NCI-H187 treated with DMSO at 0.1 percent for 48 hours (cell line): ENCODE measurements around the gene CLMP.

ENCODE experiments used
- DNase-seq: peaks from one replicate; lab custom pipeline; 2025; lab: John Stamatoyannopoulos, UW

CLMP gene

DNA sequence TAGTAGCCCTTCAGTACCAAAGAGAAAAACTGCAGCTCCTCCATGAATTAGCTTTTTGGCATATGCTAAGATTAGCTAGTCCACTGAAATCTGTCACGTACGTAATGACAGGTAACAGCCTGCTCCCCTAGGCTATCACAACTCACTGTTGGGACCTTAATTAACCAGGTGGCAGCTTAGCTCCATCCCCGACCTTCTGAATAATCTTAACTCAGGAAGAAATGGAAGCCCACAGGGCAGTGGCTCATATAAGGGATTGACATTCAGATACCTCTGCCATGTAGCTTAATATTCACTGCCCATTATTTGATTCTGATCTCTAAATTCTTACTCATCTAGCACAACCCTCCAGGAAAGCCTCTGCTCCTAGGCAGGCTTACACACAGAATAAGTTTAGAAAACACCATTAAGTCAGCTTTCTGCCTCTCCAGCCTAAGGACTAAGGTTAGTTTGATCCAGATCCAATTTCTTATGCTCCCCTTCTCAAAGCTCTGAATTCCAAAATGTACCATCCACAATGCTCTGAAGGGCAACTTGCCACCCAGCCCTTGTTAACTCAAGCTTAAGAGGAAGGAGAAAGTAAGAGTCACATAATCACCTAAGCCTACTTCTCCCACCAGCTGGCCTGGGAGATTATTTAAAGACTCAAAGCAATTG lies 138.1 kb downstream of the CLMP start:
- DNase-seq: no peak

DNA sequence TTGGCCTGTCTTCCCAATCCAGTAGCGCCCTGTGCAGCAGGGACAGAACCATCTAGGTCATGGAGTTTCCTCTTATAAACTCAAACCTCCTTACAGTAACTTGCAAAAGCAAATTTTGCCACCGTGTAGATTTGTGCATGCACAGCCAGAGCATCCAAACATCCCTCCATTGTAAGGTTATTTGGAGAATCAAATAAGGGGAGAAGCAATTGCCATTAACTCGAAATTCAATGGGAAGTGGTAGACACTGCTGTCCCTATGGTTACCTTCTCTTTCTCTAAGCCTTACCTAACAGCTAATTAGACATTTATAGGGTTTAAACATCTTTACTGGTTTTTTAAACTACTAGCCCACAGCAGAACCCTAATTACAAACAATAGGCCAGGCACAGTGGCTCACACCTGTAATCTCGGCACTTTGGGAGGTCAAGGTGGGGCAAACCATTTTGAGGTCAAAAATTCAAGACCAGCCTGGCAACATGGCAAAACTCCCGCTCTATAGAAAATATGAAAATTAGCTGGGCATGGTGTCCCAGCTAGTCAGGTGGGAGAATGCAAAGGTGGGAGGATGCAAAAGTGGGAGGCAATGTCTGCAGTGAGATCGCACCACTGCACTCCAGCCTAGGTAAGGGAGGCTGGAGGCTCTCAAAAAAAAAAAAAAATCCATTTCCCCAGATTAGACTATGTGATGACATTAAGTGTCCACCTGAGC lies 139.7 kb downstream of the CLMP start:
- no peak for DNase-seq

DNA sequence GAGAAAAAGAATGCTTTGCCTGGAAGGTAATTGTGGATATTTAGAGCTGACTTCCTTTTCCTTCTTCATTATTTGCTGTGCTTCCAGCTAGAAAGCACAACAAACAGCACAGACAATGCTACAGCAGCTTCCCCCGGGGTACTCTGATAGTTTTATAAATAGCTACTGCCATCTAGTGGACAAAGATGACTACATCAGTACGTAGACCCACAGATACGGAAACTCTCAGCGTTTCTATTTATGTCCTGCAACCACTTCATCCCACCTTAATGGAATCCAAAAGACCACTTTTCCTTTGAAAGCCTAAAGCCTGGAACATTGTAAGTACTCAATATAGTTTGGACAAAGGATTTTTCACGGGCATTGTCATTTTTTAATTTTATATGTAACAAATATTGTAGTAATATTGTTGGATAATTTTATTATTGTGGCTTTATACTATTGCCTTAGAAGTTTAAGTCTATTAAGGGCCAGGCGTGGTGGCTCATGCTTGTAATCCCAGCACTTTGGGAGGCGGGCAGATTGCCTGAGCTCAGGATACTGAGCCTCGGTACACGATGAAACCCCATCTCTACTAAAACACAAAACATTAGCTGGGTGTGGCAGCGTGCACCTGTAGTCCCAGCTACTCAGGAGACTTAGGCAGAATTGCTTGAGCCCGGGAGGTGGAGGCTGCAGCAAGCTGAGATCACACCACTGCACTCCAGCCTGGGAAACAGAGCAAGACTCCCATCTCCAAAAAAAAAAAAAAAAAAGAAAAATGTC lies 140.6 kb downstream of the CLMP start:
- DNase-seq: peak; percentile 39

DNA sequence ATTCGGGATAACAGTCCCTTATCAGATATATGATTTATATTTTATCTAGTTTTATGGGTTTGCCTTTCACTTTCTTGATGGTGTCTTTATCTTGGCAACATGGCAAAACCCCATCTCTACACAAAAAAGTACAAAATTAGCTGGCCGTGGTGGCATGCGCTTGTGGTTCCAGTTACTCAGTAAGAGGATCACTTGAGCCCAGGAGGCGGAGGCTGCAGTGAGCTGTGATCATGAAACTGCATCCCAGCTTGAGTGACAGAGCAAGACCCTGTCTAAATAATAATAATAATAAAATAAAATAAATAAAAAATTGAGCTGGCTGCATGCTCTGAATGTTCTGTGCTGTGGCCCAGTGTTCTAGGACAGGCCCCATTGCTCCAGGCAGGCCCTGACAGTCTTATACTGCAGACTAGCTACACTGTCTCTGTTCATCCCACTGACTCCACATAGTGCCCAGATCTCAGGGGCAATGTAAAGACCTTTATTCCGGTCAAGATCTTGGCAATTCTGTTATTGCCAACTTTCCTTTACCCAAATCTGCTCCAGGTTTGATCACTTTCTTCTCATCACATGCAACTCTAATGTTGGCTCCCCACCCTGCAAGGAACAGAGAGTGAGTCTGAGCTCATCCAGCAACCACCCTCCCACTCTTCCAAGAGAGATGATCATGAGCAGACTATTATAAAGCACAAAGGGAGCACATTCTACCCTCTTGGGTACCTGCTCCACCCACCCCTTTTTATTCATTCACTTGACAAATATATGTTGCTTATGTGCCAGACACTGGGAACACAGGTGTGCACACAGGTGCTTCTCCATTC lies 141.9 kb downstream of the CLMP start:
- DNase-seq: no peak

DNA sequence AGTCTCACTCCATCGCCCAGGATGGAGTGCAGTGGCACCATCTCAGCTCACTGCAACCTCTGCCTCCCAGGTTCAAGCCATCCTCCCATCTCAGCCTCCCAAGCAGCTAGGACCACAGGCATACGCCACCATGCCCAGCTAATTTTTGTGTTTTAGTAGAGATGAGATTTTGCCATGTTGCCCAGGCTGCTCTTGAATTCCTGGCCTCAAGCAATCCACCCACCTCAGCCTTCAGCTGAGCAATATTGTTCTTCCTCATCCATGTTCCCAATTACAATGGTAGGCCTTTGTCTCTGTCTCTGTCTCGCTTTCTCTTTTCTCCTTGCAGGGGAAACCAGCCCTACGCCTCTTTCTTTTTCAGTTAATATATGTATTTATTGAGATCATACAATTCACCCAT lies 143.4 kb downstream of the CLMP start:
- DNase-seq: no peak

DNA sequence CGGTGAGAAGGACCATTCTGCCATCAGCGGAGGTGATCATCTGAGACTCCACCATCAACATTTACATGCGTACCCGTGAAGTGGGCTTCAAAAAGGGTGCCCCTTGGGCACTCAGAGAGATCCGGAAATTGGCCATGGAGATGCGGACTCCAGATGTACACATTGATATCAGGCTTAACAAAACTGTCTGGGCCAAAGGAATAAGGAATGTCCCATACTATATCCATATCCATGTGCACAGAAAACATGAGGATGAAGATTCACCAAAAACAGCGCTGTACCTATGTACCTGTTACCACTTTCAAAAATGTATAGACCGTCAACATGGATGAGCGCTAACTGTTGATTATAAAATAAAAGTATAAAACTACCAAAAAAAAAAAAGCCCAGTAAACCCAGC lies 143.9 kb downstream of the CLMP start:
- no peak for DNase-seq

DNA sequence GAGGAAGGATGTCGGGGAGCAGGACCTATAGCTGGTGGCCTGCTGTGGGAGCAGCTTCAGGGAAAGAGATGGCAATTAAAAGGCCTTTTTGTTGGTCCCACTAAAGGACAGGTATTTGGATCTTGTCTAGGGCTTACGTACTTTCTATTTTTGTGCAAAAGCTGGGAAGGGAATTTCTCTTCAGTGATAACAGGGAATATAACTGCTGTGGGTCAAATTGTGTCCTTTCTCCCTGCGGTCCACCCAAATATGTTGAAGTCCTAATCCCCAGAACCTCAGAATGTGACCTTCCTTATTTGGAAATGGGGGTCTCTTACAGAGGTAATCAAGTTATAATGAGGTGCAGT lies 147.1 kb downstream of the CLMP start:
- DNase-seq: no peak

DNA sequence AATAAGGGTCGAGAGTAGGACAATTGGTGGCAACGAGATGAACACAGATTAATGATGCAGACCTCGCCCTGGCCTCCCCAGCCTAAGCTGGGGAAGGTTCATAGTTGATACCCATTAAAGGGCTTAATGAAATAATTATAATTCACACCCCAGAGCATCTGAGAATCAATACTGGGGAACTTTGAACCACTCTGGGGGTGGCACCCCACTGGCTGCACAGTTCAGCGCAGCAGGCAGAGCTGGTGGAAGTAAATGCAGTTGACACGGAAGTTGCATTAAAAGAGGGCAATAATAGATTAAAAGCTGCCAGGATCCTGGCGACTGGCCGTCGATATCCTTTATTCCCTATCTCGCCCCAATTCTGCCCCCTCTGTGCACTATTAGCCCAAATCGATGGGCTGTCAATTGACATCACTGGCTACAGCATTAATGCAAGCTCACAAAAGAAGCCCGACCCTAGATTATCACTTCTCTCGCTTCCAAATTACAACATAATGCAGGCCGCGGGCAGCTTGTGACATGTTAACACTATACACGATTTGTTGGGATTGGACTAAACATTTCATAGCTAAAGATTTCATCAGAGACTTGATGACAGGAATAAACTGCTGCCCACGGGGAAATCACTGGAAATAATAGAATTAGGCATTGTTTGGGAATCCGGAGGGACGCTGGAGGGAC lies 147.6 kb downstream of the CLMP start:
- DNase-seq: no peak

DNA sequence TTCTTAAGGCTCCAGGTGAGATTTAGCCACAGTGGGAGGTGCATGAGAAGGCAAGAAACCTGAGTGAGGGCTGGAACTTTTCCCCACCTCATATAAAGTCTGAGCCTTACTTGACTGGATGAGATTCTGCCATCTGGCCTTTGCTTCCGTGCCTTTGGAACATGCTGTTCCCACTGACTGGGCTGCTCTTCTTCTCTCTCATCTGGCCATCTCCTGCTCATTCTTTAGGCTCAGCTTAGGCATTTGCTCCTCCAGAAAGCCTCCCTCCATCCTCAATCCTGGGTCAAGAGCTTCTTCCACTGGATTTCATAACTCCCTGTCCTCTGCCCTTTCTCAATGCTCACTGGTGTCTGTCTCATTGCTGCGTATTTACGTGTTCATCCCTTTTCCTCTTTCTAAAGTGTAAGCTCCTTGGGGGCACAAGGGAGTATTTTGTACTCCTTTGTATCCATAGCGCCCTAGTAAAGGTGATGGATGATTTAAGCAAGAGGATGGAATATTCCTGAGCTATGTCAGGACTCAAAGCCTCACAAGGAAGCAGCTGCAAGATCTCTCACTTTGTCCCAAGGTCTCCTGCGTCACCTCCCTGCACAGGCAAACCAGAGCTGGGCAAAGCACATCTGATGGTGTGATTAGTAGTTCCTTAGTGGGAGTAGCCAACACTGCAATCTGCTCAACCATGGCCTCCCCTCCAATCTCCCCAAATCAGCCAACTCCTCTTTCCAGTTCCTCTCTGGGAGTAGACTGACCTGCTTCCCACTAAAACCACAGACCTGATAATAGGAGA lies 148.4 kb downstream of the CLMP start:
- no peak for DNase-seq

DNA sequence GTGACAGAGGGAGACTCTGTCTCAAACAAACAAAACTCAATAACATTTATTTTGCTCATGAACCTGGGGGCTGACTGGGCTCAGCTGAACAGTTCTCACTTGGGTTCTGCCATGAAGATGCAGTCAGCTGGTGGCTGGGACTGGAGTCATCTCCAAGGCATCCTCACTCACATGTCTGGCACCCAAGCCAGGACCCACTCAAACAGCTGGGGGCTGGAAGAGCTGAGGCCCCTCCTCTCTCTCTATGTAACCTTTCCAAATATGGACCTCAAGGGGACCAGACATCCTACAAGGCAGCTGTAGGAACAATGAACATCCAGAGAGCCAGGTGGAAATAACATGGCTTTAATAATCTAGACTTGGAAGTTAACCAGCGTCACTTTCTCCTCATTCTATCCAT lies 149.9 kb downstream of the CLMP start:
- no peak for DNase-seq

DNA sequence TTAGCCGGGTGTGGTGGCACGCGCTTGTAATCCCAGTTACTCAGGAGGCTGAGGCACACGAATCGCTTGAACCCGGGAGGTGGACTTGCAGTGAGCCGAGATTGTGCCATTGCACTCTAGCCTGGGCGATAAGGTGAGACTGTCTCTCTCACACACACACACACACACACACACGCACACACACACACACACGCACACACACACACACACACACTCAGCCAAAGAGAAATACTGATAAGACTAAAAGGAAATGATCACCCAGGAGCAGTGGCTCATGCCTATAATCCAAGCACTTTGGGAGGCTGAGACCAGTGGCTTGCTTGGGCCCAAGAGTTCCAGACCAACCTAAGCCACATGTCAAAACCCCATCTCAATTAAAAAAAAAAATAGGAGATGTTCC lies 153.9 kb downstream of the CLMP start:
- no peak for DNase-seq

DNA sequence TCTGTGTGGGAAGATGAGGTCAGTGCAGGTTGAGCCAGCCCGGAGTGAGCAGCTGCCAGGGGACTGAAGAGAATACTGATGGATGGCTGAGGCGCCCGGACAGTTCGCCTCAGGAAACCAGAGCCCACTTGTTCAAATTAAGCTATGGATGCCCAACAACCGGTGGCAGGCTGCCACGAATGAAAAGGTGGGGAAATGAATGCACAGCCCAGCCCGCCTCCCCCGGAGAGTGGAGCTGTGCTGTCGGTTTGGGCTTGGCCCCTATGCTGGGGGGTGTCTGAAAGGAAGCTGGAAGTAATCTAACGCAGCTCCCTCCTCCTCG lies 155.0 kb downstream of the CLMP start:
- no peak for DNase-seq

DNA sequence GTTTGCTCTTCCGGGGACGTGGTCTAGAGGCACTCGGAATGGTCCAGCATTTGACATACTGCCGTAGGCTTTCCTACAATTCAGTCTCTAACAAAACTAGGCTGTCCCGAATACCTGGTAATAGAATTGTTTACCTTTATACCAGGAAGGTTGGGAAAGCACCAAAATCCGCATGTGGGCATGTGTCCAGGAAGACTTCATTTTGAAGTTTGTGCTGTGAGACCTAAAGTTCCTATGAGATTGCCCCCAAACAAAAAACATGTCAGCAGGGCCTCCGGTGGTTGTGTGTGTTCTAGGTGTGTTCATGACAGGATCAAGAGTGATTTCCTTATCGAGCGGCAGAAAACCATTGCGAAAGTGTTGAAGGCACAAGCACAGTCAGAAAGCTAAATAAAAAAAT lies 159.2 kb downstream of the CLMP start:
- DNase-seq: no peak

DNA sequence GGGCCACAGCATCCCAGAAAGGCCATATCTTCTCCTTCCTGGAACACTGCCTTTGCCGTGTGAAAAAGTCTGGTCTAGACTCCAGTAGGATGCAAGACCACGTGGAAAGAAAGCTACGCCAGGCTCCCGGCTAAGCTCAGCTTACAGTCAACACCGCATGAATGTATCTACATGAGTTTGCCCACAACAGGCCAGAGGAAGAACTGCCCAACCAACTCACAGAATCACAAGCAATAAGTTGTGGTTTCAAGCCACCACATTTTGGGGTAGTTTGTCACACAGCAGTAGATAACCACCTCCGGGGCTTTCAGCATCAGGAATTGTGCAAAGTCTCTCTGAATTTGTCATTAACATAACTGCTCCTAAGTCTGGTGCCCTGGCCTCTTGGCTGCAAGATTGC lies 160.5 kb downstream of the CLMP start:
- DNase-seq: no peak

DNA sequence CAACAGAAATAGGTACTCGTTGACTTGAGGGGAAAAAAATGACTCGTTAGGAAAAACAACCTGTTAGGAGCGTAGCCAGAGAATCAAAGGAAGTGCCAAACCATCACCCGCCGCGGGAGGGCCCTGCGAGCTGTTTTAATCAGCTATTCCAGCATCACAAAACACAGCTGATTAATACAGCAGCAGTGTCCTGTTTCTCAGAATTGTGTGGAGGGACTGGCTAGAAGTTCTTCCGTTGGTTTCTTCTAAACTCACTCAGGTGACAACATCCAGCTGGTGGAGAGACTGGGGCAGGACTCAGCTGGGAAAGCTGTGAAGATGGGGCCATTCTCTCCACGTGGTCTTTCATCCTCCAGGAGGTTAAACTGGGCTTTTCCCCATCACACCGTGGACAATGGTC lies 161.2 kb downstream of the CLMP start:
- no peak for DNase-seq

DNA sequence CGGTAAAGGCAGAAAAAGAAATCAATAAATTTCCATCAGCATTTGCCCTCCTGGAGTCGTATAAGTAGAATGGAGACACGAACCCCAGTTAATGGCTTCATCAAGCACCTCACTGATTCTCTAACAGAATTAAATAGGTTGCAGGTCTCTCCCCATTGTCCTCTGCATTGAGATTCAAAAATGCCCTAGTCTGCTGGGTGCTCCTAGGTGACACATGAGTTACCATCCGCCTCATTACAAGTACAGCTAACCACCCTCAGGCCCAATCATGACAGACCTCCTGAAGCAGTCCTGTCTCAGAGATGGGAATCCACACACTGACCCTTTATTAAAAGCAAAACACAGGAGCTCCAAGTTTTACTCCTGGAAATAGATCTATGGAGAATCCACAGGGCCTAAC lies 164.5 kb downstream of the CLMP start:
- no peak for DNase-seq

DNA sequence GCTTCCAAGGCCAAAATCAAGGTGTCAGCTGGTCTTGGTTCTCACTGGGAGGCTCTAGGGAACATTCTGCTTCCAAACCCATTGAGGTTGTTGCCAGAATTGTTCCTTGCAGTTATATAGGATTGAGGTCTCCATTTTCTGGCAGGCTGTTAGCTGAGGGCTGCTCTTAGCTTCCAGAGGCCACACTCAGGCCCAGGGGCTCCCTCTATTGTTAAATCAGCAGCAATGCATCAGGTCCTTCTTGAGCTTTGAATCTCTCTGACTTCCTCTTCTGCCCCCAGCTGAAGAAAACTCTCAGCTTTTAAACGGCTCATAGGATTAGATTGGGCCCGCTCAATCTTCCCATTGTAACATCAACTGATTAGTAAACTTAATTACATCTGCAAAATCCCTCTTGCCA lies 174.1 kb downstream of the CLMP start:
- no peak for DNase-seq
